AG09309 (cell line): Measurements from ENCODE around the gene KLHL12.
A peak's percentile ranks its signal among the peaks of the same experiment; 100 is the strongest.

Source experiments
- DNase-seq: peaks from one replicate; pipeline ENCODE4 v3.0.0-alpha.2; 2010; ENCODE audit warnings: low read depth
- H3K4me3 ChIP-seq: 2 replicates; pipeline ENCODE4 v1.5.1; 2011; ENCODE audit warnings: mild to moderate bottlenecking, low read depth, low read length, moderate library complexity; ENCODE audit not compliant: control insufficient read depth
- CTCF ChIP-seq: IDR thresholded peaks from 2 replicates; pipeline ENCODE4 v1.5.1; 2011; ENCODE audit warnings: mild to moderate bottlenecking, low read depth, low read length, inconsistent platforms; ENCODE audit not compliant: insufficient read depth, control insufficient read depth; ENCODE audit errors: missing control alignments

Gene KLHL12

GRCh38 chr1:202926581-202927491, at the start of gene KLHL12:
KLHL12 (minus strand) TSS chr1:202927234; CDS start chr1:202925162, 2,072 bp downstream.
- H3K4me3 ChIP-seq: peak within 1 kb of the TSS; percentile 73
- TF ChIP-seq CTCF: peak; percentile 70
- peak; percentile 75 for DNase-seq

- no peak overlapping the region for H3K4me3 ChIP-seq
- no peak for TF ChIP-seq CTCF
- DNase-seq: no peak
These were observed 49.6 kb upstream of the KLHL12 start for GRCh38 chr1:202976633-202977032.

- TF ChIP-seq CTCF: no peak
- H3K4me3 ChIP-seq: no peak overlapping the region
- no peak for DNase-seq
These were observed 47.8 kb upstream of the KLHL12 start for GRCh38 chr1:202974856-202975255.

GRCh38 chr1:202972046-202972445, 45.0 kb upstream of the KLHL12 start:
- H3K4me3 ChIP-seq: no peak overlapping the region
- TF ChIP-seq CTCF: no peak
- no peak for DNase-seq

GRCh38 chr1:202968895-202969295, 41.9 kb upstream of the KLHL12 start:
- TF ChIP-seq CTCF: peak; percentile 89
- peak; percentile 29 for DNase-seq
- no peak overlapping the region for H3K4me3 ChIP-seq

- H3K4me3 ChIP-seq: no peak overlapping the region
- no peak for DNase-seq
- TF ChIP-seq CTCF: no peak
These were observed 41.3 kb upstream of the KLHL12 start for GRCh38 chr1:202968351-202968750.
